Activated T-cell treated with anti-CD3 and anti-CD28 coated beads, Interleukin-2, amount 50 U/mL, for 48 hours (primary cell): ENCODE results near the gene KDM1A.
"Not testable (repeated sequence)": the region's sequence is repeated elsewhere in the genome, so short reads cannot be mapped to it uniquely, and the experiment has no call there.

Experiments
- DNase-seq, 2 experiments: peaks; one replicate each; pipeline ENCODE4 v3.0.0-alpha.2; 2020

KDM1A gene

GRCh38 chr1:23019094-23019862, at the start of gene KDM1A:
KDM1A (plus strand) TSS chr1:23019468; CDS start chr1:23019597, 129 bp downstream.
- peak; percentile 97 to 98 for DNase-seq

GRCh38 chr1:22970096-22970495, 49.2 kb upstream of the KDM1A start:
- no peak for DNase-seq

- DNase-seq: no peak
These were observed 48.1 kb upstream of the KDM1A start for GRCh38 chr1:22971161-22971560.

- no peak for DNase-seq
These were observed 47.5 kb upstream of the KDM1A start for GRCh38 chr1:22971611-22972405.

- no peak for DNase-seq
These were observed 46.5 kb upstream of the KDM1A start, which contains the start of gene LACTBL1 for GRCh38 chr1:22972760-22973159. LACTBL1 (minus strand) TSS chr1:22972866; CDS start chr1:22972316, 550 bp downstream.

- DNase-seq: no peak
These were observed 43.6 kb upstream of the KDM1A start for GRCh38 chr1:22975694-22976093.

GRCh38 chr1:22976127-22976460, 43.2 kb upstream of the KDM1A start:
- DNase-seq: no peak

GRCh38 chr1:22976461-22977243, 42.6 kb upstream of the KDM1A start:
- peak; percentile 61 to 69 for DNase-seq

GRCh38 chr1:22978299-22978698, 41.0 kb upstream of the KDM1A start:
- DNase-seq: no peak

- not testable (repeated sequence) for DNase-seq
These were observed 38.8 kb upstream of the KDM1A start for GRCh38 chr1:22980471-22980790.

- no peak for DNase-seq
These were observed 35.3 kb upstream of the KDM1A start for GRCh38 chr1:22983944-22984343.

GRCh38 chr1:22992384-22992783, 26.9 kb upstream of the KDM1A start:
- not testable (repeated sequence) for DNase-seq

- not testable (repeated sequence) for DNase-seq
These were observed 26.0 kb upstream of the KDM1A start for GRCh38 chr1:22993220-22993795.

GRCh38 chr1:22995774-22996173, 23.5 kb upstream of the KDM1A start:
- no peak for DNase-seq

GRCh38 chr1:22997528-22997927, 21.7 kb upstream of the KDM1A start:
- DNase-seq: not testable (repeated sequence)

GRCh38 chr1:23000133-23000532, 19.1 kb upstream of the KDM1A start:
- DNase-seq: not testable (repeated sequence)

- DNase-seq: not testable (repeated sequence)
These were observed 17.1 kb upstream of the KDM1A start for GRCh38 chr1:23002218-23002617.

GRCh38 chr1:23004112-23004511, 15.2 kb upstream of the KDM1A start:
- no peak for DNase-seq

GRCh38 chr1:23004769-23005168, 14.5 kb upstream of the KDM1A start:
- not testable (repeated sequence) for DNase-seq

- no peak for DNase-seq
These were observed 12.2 kb upstream of the KDM1A start for GRCh38 chr1:23007106-23007505.

GRCh38 chr1:23008901-23009300, 10.4 kb upstream of the KDM1A start:
- DNase-seq: no peak

- DNase-seq: not testable (repeated sequence)
These were observed 9.2 kb upstream of the KDM1A start for GRCh38 chr1:23010025-23010424.

GRCh38 chr1:23013657-23014056, 5.6 kb upstream of the KDM1A start:
- no peak for DNase-seq
